ENCODE data around the gene EVI5.
"Not testable (repeated sequence)": the region's sequence is repeated elsewhere in the genome, so short reads cannot be mapped to it uniquely, and the experiment has no call there.

The EVI5 gene

GRCh38 chr1:92747735-92748134 is 37.2 kb downstream of the EVI5 start:
- DNase-seq (ENCODE audit: low read depth) = no peak

DNA sequence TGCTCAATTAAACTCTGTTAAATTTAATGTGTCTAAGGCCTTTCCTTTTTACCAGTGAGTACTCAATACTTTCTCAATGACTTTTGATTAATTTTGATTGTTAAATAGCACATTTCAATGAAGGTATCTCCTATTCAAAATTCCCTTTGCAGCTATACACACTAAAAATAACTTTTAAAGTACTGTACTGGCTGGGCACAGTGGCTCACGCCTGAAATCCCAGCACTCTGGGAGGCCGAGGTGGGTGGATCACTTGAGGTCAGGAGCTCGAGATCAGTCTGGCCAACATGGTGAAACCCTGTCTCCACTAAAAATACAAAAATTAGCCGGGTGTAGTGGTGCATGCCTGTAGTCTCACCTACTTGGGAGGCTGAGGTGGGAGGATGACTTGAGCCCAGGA is 38.7 kb downstream of the EVI5 start:
- not testable (repeated sequence) for DNase-seq (ENCODE audit: low read depth)

DNA sequence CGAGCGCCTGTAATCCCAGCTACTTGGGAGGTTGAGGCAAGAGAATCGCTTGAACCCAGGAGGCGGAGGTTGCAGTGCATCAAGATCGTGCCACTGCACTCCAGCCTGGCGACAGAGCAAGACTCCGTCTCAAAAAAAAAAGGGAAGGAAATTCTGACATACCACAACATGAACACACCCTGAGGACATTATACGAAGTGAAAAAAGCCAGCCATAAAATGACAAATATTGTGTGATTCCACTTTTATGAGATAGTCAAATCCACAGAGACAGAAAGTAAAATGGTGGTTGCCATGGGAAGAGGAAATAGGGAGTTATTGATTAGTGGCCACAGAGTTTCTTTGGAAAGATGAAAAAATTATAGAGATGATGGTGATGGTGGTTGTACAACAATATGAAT is 41.7 kb downstream of the EVI5 start:
- DNase-seq (ENCODE audit: low read depth) = no peak

DNA sequence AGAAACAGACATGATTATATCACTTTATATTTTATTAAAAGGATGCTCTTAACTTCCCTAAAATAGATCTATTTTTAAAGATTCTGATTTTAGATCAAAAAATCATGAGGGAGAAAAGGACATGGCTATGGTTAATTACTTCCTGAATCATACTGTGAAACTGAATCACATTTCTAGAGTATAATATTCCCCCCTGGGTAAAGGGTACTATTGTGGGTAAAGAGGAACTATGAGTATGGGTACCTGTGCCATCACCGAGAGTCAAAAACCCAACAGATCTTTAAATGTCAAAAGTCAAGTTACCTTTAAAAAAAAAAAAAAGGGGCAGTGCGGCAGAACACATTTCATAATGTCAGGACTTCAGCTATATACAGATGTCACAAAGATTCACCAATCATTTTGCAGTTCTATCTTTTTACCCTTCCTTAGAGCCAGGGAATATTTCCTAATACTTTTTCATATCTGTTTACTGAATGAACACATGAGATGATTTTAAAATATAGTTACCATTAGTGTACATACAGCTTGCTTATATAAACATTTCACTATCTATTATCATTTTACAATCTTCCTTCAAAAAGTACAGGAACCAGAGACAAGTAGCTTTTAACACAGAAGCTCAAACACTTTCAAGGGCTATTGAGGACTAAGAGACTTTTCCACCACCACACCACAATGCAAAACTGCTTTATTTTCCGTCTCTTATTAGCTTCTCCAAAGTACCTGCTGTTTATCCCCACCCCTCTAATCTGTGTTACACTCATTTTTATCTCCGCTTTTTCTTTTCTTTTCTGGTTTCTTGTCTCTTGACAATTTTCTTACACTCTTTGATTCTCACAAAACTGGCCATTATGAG is 45.0 kb downstream of the EVI5 start:
- DNase-seq (ENCODE audit: low read depth) = no peak

DNA sequence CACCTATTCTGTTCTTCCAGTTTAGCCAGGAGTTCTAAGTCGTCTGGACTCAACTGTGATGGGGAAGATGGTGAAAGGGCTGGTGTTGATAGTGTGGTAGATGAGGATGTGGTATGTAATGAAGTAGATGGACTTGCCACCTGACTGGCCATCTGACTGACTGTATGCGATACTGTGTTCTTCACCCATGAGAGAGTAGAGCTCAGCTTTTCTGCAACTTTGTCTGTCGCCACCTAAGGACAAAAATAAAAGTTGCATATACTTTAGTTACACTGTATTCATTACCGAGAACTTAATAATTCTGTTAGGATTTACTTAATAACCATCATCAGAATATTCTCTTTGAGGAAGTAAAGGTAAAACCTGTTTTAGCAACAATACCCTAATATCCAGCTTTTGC is 48.5 kb downstream of the EVI5 start:
- no peak for DNase-seq (ENCODE audit: low read depth)

GRCh38 chr1:92730476-92730875 is 54.4 kb downstream of the EVI5 start:
- no peak for DNase-seq (ENCODE audit: low read depth)

DNA sequence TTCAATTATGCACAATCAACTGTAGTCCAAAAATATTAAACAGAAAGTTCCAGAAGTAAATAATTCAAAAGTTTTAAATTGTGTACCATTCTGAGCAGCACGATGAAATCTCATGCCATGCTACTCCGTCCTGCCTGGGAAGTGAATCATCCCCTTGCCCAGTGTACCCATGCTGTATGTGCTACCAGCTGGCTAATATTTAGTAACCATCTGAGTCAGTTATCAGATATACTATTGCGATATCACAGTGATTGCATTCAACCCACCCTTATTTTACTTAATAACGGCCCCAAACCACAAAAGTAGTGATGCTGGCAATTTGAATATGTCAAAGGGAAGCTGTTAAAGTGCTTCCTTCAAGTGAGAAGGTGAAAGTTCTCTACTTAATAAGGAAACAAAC is 56.2 kb downstream of the EVI5 start:
- DNase-seq (ENCODE audit: low read depth) = no peak

DNA sequence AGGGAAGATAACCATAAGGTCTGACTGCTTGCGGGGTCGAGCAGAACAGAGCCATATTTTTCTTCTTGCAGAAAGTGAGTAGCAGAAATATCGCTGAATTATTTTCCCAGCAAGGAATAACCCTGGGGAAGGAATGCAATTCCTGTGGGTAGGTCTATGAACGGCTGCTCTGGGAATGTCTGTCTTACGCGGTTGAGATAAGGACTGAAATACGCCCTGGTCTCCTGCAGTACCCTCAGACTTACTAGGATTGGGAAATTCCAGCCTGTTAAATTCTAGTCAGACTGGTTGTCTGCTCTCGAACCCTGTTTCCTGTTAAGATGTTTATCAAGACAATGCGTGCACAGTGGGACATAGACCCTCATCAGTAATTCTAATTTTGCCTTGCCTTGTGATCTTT is 61.2 kb downstream of the EVI5 start:
- not testable (repeated sequence) for DNase-seq (ENCODE audit: low read depth)

- no peak for DNase-seq (ENCODE audit: low read depth)
These were observed 63.0 kb downstream of the EVI5 start for GRCh38 chr1:92721886-92722285.

DNA sequence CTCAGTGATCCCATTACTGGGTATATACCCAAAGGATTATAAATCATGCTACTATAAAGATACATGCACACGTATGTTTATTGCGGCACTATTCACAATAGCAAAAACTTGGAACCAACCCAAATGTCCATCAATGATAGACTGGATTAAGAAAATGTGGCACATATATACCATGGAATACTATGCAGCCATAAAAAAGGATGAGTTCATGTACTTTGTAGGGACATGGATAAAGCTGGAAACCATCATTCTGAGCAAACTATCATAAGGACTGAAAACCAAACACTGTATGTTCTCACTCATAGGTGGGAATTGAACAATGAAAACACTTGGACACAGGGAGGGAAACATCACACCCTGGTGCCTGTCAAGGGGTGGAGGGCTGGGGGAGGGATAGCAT is 63.8 kb downstream of the EVI5 start:
- not testable (repeated sequence) for DNase-seq (ENCODE audit: low read depth)

DNA sequence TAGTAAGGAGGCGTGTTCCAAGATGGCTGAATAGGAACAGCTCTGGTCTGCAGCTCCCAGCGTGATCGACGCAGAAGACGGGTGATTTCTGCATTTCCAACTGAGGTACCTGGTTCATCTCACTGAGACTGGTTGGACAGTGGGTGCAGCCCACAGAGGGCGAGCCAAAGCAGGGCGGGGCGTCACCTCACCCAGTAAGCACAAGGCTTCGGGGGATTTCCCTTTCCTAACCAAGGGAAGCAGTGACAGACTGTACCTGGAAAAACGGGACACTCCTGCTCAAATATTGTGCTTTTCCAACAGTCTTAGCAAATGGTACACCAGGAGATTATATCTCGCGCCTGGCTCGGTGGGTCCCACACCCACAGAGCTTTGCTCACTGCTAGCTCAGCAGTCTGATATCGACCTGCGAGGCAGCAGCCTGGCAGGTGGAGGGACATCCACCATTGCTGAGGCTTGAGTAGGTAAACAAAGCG is 69.4 kb downstream of the EVI5 start:
- DNase-seq (ENCODE audit: low read depth) = not testable (repeated sequence)

DNA sequence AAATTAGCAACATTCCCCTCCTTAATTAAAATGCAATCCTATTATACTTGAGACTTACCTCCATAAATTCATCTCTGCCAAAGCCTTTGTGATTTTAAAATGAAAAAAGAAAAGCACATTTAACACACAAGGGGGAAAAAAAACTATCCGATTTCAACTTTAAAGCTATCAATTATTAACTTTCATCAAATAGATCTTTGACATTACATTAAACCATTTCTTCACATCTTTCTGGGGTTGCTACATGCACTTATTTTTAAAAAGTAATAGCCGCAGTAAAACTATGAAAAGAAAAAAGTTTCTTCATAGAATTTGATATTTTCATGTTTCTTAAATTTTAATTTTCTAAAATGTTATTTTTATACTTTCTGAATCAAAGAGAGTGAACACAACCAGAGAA is 71.0 kb downstream of the EVI5 start:
- DNase-seq (ENCODE audit: low read depth) = no peak

GRCh38 chr1:92711473-92712165 is 73.3 kb downstream of the EVI5 start:
- DNase-seq (ENCODE audit: low read depth) = no peak

DNA sequence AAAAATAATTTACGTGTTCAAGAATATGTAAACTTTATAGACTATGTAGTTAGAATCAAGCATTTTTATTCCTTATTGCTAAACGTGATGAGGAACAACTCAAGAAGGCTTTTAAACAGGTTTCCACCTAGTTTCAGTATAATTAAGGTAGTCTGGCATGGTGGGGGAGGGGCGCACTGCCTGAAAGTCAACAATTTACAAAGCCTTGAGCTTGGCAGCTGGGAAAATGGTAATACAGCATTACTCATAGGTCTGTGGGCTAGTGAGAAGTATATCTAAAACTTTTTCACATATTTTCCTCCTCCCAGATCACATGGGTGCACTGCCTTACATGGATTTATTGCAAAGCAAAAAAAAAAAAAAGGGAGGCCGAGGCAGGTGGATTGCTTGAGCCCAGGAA is 75.2 kb downstream of the EVI5 start:
- no peak for DNase-seq (ENCODE audit: low read depth)

- DNase-seq (ENCODE audit: low read depth) = no peak
These were observed 76.4 kb downstream of the EVI5 start for GRCh38 chr1:92708368-92708950.

DNA sequence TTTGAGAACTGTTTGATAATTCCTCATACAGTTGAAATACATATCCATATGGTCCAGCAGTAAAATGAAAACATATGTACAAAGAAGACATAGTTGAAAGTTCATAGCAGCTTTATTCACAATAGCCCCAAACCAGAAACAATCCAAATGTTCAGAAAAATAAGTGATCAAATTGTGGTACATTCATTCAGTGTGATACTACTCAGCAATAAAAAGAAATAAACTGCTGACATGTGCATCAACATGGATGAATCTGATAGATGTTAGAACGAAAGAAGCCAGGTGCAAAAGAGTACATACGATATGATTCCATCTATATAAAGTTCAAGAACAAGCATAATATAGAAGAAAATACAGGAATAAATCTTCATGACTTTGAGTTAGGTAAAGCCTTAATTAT is 77.2 kb downstream of the EVI5 start:
- DNase-seq (ENCODE audit: low read depth) = no peak

DNA sequence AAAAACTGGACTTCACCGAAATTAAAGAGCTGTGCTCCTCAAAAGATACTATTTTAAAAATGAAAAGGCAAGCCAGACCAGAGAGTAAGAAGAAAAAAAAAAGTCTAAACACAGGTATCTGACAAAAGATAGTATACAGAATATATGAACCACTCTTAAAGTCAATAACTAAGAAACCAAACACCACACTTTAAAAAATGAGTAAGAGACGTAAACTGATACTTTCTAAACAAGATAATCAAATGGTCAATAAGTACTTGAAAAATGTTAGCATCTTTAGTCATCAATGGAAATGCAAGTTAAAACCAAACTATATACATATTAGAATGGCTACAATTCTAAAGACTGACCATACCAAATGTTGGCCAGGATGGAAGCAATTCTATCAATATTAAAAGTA is 77.6 kb downstream of the EVI5 start:
- no peak for DNase-seq (ENCODE audit: low read depth)

GRCh38 chr1:92705446-92705845 is 79.5 kb downstream of the EVI5 start:
- DNase-seq (ENCODE audit: low read depth) = no peak

DNA sequence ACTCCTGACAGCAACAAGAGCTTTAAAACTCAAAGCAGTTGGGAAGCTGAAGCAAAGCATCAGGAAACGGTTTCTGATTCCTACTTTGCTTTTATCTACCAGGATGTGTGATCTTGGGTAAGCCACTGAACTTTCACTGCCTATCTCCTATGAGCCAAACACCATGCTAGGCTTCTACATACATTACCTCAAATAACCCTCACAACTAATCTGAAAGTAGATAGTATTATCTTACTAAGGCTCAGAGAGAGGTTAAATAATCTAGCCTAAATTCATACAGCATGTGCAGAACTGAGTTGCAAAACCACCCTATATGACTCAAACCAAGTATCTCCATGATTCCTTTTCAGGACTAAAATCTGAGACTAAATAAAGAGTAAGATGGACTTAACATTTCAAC is 83.8 kb downstream of the EVI5 start:
- DNase-seq (ENCODE audit: low read depth) = no peak

DNA sequence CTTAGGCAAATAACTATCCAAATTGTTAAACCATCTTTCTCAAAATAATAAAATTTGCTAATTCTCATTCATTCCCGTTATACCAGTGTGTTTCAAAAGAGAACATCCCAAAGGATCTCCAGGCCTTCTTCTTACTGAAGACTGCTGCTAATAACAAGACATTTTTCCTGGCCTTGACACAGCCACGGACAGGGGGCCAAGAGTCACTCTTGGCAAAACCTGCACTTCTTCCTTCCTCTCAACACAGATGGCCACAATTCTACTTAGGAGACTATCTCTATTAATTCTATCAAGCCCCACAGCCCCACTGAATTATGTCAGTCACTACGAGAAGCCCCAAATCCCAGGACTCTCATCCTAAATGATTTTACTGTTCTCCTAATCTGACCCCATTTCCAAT is 86.0 kb downstream of the EVI5 start:
- no peak for DNase-seq (ENCODE audit: low read depth)

DNA sequence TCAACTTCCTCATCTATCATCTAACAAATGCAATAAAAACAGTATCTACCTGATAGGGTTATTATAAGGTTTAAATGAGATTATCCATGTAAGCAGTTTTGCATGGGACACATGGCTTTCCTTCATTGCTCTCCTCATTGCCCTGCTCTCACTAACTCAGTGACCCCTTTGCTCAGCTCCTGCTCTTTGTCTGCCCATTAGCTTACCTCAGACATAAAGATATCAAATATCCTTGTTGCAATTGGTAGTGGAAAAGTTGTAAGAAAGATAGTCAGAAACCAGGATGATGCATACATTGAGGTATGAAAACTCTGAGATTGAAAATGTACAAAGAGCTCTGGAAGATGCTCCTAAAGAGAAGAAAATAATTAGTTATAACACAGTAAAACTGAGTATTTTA is 89.8 kb downstream of the EVI5 start:
- no peak for DNase-seq (ENCODE audit: low read depth)

DNA sequence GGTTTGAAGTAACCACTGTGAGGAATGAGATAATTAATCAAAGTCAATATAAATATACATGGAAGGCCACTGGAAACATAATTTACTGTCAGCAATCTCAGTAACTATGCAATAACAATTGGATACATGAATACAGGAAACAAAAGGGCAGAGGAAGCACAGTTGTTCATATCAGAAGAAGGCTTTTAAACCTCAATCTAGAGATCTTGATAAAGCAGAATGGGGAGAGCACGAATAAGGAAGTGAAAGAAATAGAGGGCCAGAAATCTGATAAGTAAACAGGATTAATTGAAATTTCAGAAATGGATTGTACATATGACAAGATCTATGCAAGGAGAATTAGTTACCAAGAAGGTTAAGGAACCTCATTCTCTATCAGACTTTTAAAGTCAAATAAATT is 93.0 kb downstream of the EVI5 start:
- DNase-seq (ENCODE audit: low read depth) = no peak

DNA sequence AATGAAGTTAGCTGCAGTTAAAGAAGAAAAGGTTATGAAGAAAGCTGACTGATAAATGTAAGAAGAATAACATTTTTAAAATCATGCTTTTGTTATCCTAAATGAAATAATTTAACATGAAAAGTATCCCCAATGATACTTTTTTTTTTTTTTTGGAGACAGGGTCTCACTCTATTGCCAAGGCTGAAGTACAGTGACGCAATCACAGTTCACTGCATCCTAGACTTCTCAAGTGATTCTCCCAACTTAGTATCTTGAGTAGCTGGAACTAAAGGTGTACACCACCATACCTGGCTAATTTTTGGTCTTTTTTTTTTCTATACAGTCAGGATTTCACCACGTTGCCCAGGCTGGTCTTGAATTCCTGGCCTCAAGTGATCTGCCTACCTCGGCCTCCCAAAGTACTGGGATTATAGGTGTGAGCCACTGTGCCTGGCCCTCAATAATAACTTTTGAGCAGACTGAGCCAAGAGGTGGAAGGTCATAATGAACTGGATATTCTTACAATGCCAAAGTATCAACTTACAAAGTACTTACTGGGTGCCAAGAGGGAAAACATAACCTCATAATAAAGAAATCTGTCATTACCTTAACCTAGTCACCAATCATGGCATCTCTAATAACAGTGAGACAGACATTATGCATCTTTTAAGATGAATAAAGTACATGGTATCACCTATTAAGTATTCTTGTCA is 94.5 kb downstream of the EVI5 start:
- no peak for DNase-seq (ENCODE audit: low read depth)

All from stimulated activated CD8-positive, alpha-beta memory T cell treated with anti-CD3 and anti-CD28 coated beads, Interleukin-15, amount 100 ng/mL, for 24 hours (primary cell).